GM23248 (cell line): Measurements from ENCODE around the gene KAZN.

Source experiments
- EZH2 ChIP-seq: fragments of 200-600 bp; sonication (generic); IDR thresholded peaks from 2 replicates; pipeline ENCODE4 v1.6.1; 2018; ENCODE audit warnings: antibody characterized with exemption, mild to moderate bottlenecking; ENCODE audit not compliant: insufficient read depth, poor library complexity, severe bottlenecking
- EZH2phosphoT487 ChIP-seq: fragments of 200-600 bp; sonication (generic); IDR thresholded peaks from 2 replicates; pipeline ENCODE4 v1.6.1; 2018; ENCODE audit warnings: antibody characterized with exemption, moderate library complexity, mild to moderate bottlenecking, low read depth; ENCODE audit not compliant: insufficient read depth

DNA sequence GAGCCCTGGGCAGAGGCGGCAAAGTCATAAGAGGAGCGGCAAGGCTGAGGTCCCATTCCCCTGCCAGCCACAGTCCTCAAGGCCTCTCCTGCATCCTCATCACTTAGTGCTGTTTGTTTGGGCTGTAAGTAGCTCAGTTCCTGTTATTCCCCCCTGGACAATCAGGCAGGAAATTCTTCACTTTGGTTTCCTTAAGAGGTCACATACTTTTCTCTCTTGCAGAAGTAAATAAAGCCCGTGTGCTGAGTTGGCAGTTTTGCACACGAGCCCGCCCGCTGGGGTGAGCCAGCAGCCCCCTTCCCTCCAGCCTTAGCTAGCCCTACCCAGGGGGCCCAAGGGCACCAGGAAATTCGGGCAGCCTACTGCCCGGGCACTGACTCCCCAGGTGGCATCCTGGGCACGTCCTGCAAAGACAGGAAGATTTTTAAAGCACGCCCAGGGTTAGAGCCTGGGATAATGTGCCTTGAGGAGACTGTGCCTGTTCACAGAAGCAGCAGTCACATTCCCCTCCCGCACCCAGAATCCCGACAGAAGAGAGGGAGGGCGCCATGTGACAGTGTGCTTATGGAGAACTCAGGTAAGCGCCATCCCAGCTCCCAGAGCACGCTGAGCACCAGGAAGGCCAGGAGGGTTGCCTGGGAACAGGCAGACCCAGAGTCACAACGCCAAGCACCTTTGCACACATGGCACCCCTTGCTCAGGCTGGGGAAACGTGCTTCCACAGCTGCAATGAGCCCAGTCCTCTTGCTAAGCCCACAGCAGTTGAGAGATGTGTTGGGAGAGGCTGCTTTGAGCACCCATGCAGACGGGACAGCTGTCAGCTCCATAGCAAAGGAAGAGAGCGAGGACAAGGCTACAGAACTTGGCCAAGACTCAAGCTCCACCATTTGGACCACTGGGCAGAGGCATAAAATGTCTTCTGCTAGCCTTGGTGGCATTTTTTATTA, 410.6 kb downstream of the KAZN start:
- TF ChIP-seq EZH2 (no peak), EZH2phosphoT487 (no peak)
